ENCODE measurements around the gene BCR.

The BCR gene

GRCh38 chr22:23222793-23223568 is 42.7 kb downstream of the BCR start:
- H3K27me3 ChIP-seq (ENCODE audit: control insufficient read depth, insufficient read depth, low read length), result no peaks in the 10 kb centered on the region
- H3K9ac ChIP-seq (ENCODE audit: low read length), result no peak overlapping the region
- H3K36me3 ChIP-seq (ENCODE audit: control insufficient read depth, low read depth, low read length), result no peaks in the 10 kb centered on the region
- H3K9me3 ChIP-seq (ENCODE audit: control insufficient read depth, low read depth, low read length), result no peaks in the 10 kb centered on the region
- H3K27ac ChIP-seq (ENCODE audit: low read length), result no peak overlapping the region
- H3K4me3 ChIP-seq (ENCODE audit: low read length), result no peak overlapping the region
- peaks cover 48% of the 10 kb centered on the region for H3K4me1 ChIP-seq (ENCODE audit: control insufficient read depth, low read depth, low read length)

GRCh38 chr22:23223569-23224317 is 43.4 kb downstream of the BCR start:
- no peak overlapping the region for H3K9ac ChIP-seq (ENCODE audit: low read length)

DNA sequence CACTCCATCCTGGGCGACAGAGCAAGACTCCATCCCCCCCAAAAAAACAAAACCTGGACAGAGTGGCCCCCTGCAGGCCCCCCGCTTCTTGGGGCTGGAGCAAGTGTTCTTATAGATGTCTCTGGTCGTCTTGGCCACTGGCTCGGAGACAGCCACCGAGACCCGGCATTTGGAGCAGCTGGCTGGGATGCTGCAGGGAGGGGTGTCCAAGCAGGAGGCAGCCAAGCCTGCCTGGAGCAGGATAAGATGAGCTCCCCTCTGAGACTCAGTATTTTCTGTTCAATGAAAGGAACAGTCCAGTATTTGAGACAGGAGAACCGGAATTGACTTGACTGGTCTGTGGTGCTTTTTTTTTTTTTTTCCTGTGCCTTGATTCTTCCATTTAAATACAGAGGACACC is 44.5 kb downstream of the BCR start:
- no peaks in the 10 kb centered on the region for H3K27me3 ChIP-seq (ENCODE audit: control insufficient read depth, insufficient read depth, low read length)
- no peak overlapping the region for H3K4me3 ChIP-seq (ENCODE audit: low read length)
- no peak overlapping the region for H3K27ac ChIP-seq (ENCODE audit: low read length)
- peaks cover 37% of the 10 kb centered on the region for H3K4me1 ChIP-seq (ENCODE audit: control insufficient read depth, low read depth, low read length)
- no peak overlapping the region for H3K9ac ChIP-seq (ENCODE audit: low read length)
- no peaks in the 10 kb centered on the region for H3K36me3 ChIP-seq (ENCODE audit: control insufficient read depth, low read depth, low read length)
- H3K9me3 ChIP-seq (ENCODE audit: control insufficient read depth, low read depth, low read length), result no peaks in the 10 kb centered on the region

More at GRCh38 chr22:23223569-23224317, 43.4 kb downstream of the BCR start:
- no peak overlapping the region for H3K4me3 ChIP-seq (ENCODE audit: low read length)
- H3K27ac ChIP-seq (ENCODE audit: low read length), result no peak overlapping the region
- no peaks in the 10 kb centered on the region for H3K9me3 ChIP-seq (ENCODE audit: control insufficient read depth, low read depth, low read length)
- H3K36me3 ChIP-seq (ENCODE audit: control insufficient read depth, low read depth, low read length), result no peaks in the 10 kb centered on the region
- peaks cover 40% of the 10 kb centered on the region for H3K4me1 ChIP-seq (ENCODE audit: control insufficient read depth, low read depth, low read length)
- no peaks in the 10 kb centered on the region for H3K27me3 ChIP-seq (ENCODE audit: control insufficient read depth, insufficient read depth, low read length)

DNA sequence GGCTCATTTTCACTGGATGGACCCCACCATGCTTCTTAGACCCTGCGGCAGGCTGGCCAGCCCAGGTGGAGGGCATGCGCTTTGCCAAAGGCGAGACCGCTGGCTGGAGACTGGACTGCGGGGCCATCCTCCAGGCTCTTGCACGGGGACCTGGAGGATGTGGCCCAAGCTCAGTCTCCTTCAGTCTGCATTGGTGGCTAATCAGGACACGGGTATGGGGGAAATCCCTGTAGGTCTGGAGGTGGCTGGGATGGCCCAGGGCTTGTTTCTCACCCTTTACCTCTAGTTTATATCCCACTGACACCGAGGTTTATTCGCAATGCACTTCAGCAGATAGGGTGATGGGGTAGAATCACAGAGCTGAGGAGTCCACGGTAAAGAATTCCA is 45.0 kb downstream of the BCR start:
- H3K9me3 ChIP-seq (ENCODE audit: control insufficient read depth, low read depth, low read length), result no peaks in the 10 kb centered on the region
- H3K27me3 ChIP-seq (ENCODE audit: control insufficient read depth, insufficient read depth, low read length), result no peaks in the 10 kb centered on the region
- H3K27ac ChIP-seq (ENCODE audit: low read length), result no peak overlapping the region
- H3K9ac ChIP-seq (ENCODE audit: low read length), result no peak overlapping the region
- H3K4me1 ChIP-seq (ENCODE audit: control insufficient read depth, low read depth, low read length), result peaks cover 37% of the 10 kb centered on the region
- H3K4me3 ChIP-seq (ENCODE audit: low read length), result no peak overlapping the region
- no peaks in the 10 kb centered on the region for H3K36me3 ChIP-seq (ENCODE audit: control insufficient read depth, low read depth, low read length)

- H3K9me3 ChIP-seq (ENCODE audit: control insufficient read depth, low read depth, low read length), result no peaks in the 10 kb centered on the region
- peaks cover 37% of the 10 kb centered on the region for H3K4me1 ChIP-seq (ENCODE audit: control insufficient read depth, low read depth, low read length)
- H3K9ac ChIP-seq (ENCODE audit: low read length), result no peak overlapping the region
- H3K36me3 ChIP-seq (ENCODE audit: control insufficient read depth, low read depth, low read length), result no peaks in the 10 kb centered on the region
- H3K27me3 ChIP-seq (ENCODE audit: control insufficient read depth, insufficient read depth, low read length), result no peaks in the 10 kb centered on the region
- H3K4me3 ChIP-seq (ENCODE audit: low read length), result no peak overlapping the region
- no peak overlapping the region for H3K27ac ChIP-seq (ENCODE audit: low read length)
These were observed 45.6 kb downstream of the BCR start for GRCh38 chr22:23225724-23226496.

DNA sequence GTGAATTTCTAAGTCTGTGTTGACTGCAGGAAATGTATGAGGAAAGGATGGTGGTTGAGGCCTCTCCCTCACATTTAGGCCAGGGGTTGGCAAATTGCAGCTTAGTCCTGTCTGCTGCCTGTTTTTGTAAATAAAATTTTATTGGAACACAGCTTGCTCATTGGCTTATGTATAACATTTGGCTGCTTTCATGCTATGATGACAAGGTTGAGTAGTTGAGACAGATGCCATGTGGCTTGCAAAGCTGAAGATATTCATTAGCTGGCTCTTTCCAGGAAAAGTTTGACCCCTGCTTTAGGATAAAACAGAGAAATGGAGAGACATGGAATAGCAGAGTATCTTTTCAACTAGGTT is 46.2 kb downstream of the BCR start:
- Histone ChIP-seq H3K27me3 (ENCODE audit: control insufficient read depth, insufficient read depth, low read length) (no peaks in the 10 kb centered on the region), H3K9me3 (ENCODE audit: control insufficient read depth, low read depth, low read length) (no peaks in the 10 kb centered on the region), H3K4me3 (ENCODE audit: low read length) (no peak overlapping the region), H3K9ac (ENCODE audit: low read length) (no peak overlapping the region), H3K27ac (ENCODE audit: low read length) (no peak overlapping the region), H3K4me1 (ENCODE audit: control insufficient read depth, low read depth, low read length) (peaks cover 36% of the 10 kb centered on the region), H3K36me3 (ENCODE audit: control insufficient read depth, low read depth, low read length) (no peaks in the 10 kb centered on the region)

- no peak overlapping the region for H3K4me3 ChIP-seq (ENCODE audit: low read length)
- H3K4me1 ChIP-seq (ENCODE audit: control insufficient read depth, low read depth, low read length), result peaks cover 43% of the 10 kb centered on the region
- no peak overlapping the region for H3K9ac ChIP-seq (ENCODE audit: low read length)
- no peak overlapping the region for H3K27ac ChIP-seq (ENCODE audit: low read length)
- H3K27me3 ChIP-seq (ENCODE audit: control insufficient read depth, insufficient read depth, low read length), result no peaks in the 10 kb centered on the region
- no peaks in the 10 kb centered on the region for H3K9me3 ChIP-seq (ENCODE audit: control insufficient read depth, low read depth, low read length)
- H3K36me3 ChIP-seq (ENCODE audit: control insufficient read depth, low read depth, low read length), result no peaks in the 10 kb centered on the region
These were observed 47.1 kb downstream of the BCR start for GRCh38 chr22:23227380-23227779.

GRCh38 chr22:23228503-23228902 is 48.2 kb downstream of the BCR start:
- Histone ChIP-seq H3K27me3 (ENCODE audit: control insufficient read depth, insufficient read depth, low read length) (no peaks in the 10 kb centered on the region), H3K9me3 (ENCODE audit: control insufficient read depth, low read depth, low read length) (no peaks in the 10 kb centered on the region), H3K4me1 (ENCODE audit: control insufficient read depth, low read depth, low read length) (peaks cover 46% of the 10 kb centered on the region), H3K9ac (ENCODE audit: low read length) (no peak overlapping the region), H3K4me3 (ENCODE audit: low read length) (no peak overlapping the region), H3K27ac (ENCODE audit: low read length) (no peak overlapping the region), H3K36me3 (ENCODE audit: control insufficient read depth, low read depth, low read length) (no peaks in the 10 kb centered on the region)

DNA sequence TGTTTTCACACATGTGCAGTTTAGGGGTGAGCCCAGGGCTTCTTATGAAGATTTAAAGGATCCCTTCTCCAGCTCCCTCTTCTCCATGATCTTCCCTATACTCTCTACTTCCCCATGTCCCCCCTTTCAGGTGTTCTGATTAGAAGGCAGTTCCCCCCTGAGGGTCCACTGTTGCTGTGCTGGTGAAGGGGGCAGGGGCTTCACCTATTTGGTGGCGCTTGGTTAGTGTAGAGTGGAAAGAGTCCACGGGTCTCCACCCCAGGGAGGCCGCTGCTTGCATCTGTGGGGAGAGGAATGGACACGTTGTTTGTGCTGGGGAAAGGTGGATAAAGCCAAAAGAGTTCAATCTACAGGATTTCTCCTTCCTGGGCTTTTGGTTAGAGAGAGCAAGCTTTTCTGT is 49.3 kb downstream of the BCR start:
- Histone ChIP-seq H3K9ac (ENCODE audit: low read length) (no peak overlapping the region), H3K4me3 (ENCODE audit: low read length) (peak overlapping the region; percentile 33), H3K4me1 (ENCODE audit: control insufficient read depth, low read depth, low read length) (peaks cover 50% of the 10 kb centered on the region), H3K36me3 (ENCODE audit: control insufficient read depth, low read depth, low read length) (no peaks in the 10 kb centered on the region), H3K27me3 (ENCODE audit: control insufficient read depth, insufficient read depth, low read length) (no peaks in the 10 kb centered on the region), H3K27ac (ENCODE audit: low read length) (peak overlapping the region; percentile 33), H3K9me3 (ENCODE audit: control insufficient read depth, low read depth, low read length) (no peaks in the 10 kb centered on the region)

DNA sequence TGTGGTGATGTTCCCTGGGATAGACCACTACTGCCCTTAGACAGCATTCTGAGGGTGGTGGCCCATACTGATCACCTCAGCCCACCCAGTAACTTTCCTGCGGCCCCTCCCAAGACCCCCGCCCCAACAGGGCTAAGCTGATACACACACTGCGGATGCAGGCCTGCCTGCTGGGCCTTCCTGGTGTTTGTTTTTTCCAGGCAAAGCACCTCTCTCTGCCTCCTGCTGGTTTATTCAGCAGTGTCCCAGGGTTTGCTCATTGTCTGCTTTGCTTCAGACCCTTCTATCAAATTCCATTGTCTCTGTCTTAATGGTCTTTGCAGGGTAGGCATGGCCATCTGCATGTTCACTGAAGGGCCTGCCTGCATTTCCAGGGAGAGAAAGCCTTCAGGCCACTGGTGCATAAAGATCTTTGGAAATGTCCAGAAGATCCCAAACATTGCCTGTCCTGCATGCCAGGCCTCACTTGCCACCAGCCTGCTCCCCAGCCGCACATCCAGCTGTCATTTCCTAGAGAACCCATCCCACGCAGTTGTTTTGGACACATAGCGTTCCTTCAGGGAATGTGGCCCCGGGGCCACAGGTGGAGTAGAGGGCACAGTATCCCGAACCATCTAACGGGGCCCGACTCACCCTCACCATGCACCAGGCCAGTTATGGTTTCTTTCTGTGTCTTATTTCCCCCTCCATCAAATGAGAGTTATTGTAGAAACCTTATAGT is 50.2 kb downstream of the BCR start:
- peak overlapping the region; percentile 34 for H3K4me3 ChIP-seq (ENCODE audit: low read length)
- peaks cover 45% of the 10 kb centered on the region for H3K4me1 ChIP-seq (ENCODE audit: control insufficient read depth, low read depth, low read length)
- H3K27ac ChIP-seq (ENCODE audit: low read length), result peak overlapping the region; percentile 33
- H3K9me3 ChIP-seq (ENCODE audit: control insufficient read depth, low read depth, low read length), result no peaks in the 10 kb centered on the region
- H3K36me3 ChIP-seq (ENCODE audit: control insufficient read depth, low read depth, low read length), result no peaks in the 10 kb centered on the region
- no peaks in the 10 kb centered on the region for H3K27me3 ChIP-seq (ENCODE audit: control insufficient read depth, insufficient read depth, low read length)
- no peak overlapping the region for H3K9ac ChIP-seq (ENCODE audit: low read length)

DNA sequence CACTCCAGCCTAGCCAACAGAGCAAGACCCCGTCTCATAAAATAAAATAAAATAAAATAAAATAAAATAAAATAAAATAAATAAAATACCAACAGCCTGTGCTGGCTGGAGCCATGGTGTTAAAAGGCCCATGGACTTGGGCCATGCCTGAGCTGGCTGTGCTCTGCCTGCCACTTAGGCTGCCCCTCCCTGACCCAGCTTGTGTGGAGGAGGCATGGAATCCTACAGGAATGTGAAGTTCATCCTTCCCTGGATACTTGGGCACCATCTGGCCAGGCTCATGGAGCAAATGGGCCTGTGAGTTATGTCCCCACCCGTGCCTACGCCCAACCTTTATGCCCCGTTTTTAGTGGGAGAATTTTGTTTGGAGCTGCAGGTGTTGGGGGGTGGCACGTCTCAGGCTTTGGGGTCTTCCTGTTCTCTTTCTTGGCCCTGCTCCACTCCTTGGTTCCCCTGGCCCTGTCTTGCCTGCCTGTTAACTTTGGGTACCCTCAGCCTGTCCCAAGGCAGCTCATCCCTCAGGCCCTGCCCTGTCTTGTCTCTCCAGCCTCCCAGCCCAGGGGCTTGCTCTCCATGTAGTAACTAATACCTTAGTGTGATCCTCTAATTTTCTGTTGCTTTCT is 51.3 kb downstream of the BCR start:
- Histone ChIP-seq H3K9me3 (ENCODE audit: control insufficient read depth, low read depth, low read length) (no peaks in the 10 kb centered on the region), H3K36me3 (ENCODE audit: control insufficient read depth, low read depth, low read length) (no peaks in the 10 kb centered on the region), H3K27me3 (ENCODE audit: control insufficient read depth, insufficient read depth, low read length) (no peaks in the 10 kb centered on the region), H3K4me1 (ENCODE audit: control insufficient read depth, low read depth, low read length) (peaks cover 41% of the 10 kb centered on the region), H3K4me3 (ENCODE audit: low read length) (no peak overlapping the region), H3K27ac (ENCODE audit: low read length) (no peak overlapping the region), H3K9ac (ENCODE audit: low read length) (no peak overlapping the region)

Measured in iPS-18a (cell line).